IPS DF 4.7 (cell line): ENCODE data around the gene GAST.

Experiments used
- DNase-seq: peaks from one replicate; pipeline ENCODE4 v3.0.0-alpha.2; 2013; ENCODE audit warnings: low spot score; ENCODE audit errors: extremely low read depth

The GAST gene

GRCh38 chr17:41707803-41708669 lies 4.1 kb upstream of the GAST start:
- DNase-seq: no peak

GRCh38 chr17:41710472-41711090 lies 1.6 kb upstream of the GAST start:
- no peak for DNase-seq

- DNase-seq: no peak
These were observed 5.5 kb downstream of the GAST start for GRCh38 chr17:41717408-41718286.

GRCh38 chr17:41718287-41718645 lies 6.1 kb downstream of the GAST start:
- DNase-seq: no peak

- no peak for DNase-seq
These were observed 10.1 kb downstream of the GAST start for GRCh38 chr17:41722231-41722630.

GRCh38 chr17:41723801-41724475 lies 11.8 kb downstream of the GAST start:
- DNase-seq: no peak

GRCh38 chr17:41724476-41725050 lies 12.4 kb downstream of the GAST start:
- no peak for DNase-seq

- DNase-seq: no peak
These were observed 13.0 kb downstream of the GAST start for GRCh38 chr17:41725134-41725533.

GRCh38 chr17:41728056-41728455 lies 15.9 kb downstream of the GAST start:
- DNase-seq: no peak

GRCh38 chr17:41730479-41730878 lies 18.3 kb downstream of the GAST start:
- DNase-seq: no peak

- no peak for DNase-seq
These were observed 19.7 kb downstream of the GAST start for GRCh38 chr17:41731836-41732235.

GRCh38 chr17:41733348-41734138 lies 21.4 kb downstream of the GAST start:
- no peak for DNase-seq

GRCh38 chr17:41734139-41734948 lies 22.2 kb downstream of the GAST start, which contains the start of gene HAP1:
Gene HAP1, minus strand, starts transcription at chr17:41734643. Its CDS starts 9 bp downstream, at chr17:41734634.
- no peak for DNase-seq

- no peak for DNase-seq
These were observed 22.8 kb downstream of the GAST start for GRCh38 chr17:41734949-41735313.

- no peak for DNase-seq
These were observed 23.6 kb downstream of the GAST start for GRCh38 chr17:41735744-41736143.

GRCh38 chr17:41736983-41737679 lies 25.0 kb downstream of the GAST start:
- no peak for DNase-seq

GRCh38 chr17:41737680-41738023 lies 25.5 kb downstream of the GAST start:
- no peak for DNase-seq

- DNase-seq: no peak
These were observed 26.1 kb downstream of the GAST start for GRCh38 chr17:41738077-41738800.
